Measurements from ENCODE around the gene MYBPC3.
A peak's percentile ranks its signal among the peaks of the same experiment; 100 is the strongest.

MYBPC3 gene

GRCh38 chr11:47383071-47383470 is 30.6 kb upstream of the MYBPC3 start:
- DNase-seq = peak; percentile 67 to 81 (median 73)

DNA sequence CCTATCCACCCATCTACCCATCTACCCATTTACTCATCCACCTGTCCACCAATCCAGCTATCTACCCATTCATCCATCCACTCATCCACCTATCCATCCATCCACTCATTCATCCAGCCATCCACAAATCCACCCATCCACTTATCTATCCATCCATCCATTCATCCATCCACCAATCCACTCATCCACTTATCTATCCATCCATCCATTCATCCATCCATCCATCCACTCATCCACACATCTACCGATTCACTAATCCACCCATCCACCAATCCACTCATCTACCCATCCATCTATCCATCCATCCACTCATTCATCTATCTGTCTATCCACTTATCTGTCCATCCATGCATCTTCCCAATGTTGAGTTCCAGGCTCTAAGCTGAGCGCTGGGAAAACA is 27.6 kb upstream of the MYBPC3 start:
- no peak for DNase-seq

GRCh38 chr11:47379317-47379716 is 26.8 kb upstream of the MYBPC3 start:
- DNase-seq = no peak

DNA sequence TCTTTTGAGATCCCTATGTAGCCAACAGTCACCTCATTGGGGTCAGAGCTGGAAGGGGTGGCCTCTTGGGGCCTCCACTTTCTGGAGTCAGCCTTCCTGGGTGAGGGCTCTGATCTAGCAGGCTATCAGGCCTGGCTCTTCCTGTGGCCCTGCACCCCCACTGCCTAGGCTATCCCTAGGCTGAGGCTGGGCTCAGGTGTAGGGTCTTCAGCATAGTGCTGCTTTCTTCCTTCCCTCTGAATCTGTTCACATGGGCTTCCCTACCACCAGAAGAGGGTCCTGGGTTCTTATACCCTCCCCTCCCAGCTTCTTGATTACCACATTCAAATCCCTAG is 26.3 kb upstream of the MYBPC3 start:
- no peak for DNase-seq

GRCh38 chr11:47378010-47378835 is 25.7 kb upstream of the MYBPC3 start, which contains the start of gene SPI1:
SPI1 (minus strand) TSS chr11:47378547; CDS start chr11:47378353, 194 bp downstream.
- peak; percentile 95 for DNase-seq

DNA sequence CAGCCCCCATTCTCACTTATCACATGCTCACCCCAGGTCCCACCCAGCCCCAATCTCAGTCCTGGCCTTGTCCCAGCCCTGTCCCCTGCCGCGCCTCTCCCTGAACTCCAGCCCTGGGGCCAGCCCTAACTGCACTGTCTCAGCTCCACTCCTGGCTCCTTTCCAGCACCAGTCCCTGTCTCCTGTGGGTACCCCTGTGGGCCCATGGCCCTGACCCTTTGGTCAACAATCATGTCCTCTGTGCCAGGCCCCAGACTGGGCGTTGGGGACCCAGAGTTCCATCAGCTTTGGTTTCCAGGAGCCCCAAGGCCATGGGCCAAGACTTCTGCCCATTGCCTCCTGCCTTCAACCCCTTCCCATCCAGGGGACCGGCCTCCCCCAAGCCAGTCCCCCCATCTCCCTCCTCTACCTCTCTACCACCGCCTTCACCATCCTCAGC is 25.1 kb upstream of the MYBPC3 start:
- DNase-seq = peak in 2 of 3 donors; percentile 27 to 53

DNA sequence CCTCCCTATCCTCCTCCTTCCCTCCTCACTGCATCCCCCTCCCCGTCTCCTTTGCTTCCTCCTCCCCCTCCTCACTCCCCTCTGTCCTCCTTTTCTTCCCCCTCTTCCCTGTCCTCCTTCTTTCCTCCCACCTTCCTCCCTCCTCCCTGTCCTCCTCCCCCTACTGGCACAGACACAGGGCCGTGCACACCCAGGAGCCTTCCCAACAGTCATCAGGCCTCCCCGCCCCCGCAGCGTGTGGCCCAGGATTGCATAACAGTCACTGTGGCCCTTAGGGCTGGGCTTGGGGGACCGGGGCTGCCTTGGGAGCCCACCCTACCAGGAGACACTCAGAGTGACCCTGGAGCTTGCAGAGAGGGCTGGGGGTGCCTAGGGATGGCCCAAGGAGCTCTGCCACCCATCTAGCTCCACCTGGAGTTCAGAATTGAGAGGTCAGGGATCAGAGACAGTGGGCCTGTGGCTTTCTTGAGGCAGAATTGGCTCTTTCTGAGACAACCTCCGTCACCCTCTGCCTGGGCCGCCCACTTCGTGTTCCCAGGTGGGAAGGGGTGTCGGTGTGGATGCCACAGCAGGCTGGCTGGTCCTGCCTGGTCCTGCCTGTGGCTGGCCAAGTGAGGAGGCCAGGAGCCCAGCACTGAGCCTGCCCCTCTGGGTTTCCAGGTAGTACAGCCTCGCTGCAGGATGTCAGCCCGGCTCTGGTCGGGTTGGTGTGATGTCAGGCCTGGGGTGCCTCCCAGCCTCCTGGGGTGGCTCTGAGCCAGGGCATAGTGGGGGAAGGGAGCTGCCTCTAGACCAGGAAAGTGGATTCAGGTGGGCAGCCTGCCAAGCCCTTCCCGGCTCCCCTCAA is 24.2 kb upstream of the MYBPC3 start:
- peak; percentile 90 to 95 (median 93) for DNase-seq

DNA sequence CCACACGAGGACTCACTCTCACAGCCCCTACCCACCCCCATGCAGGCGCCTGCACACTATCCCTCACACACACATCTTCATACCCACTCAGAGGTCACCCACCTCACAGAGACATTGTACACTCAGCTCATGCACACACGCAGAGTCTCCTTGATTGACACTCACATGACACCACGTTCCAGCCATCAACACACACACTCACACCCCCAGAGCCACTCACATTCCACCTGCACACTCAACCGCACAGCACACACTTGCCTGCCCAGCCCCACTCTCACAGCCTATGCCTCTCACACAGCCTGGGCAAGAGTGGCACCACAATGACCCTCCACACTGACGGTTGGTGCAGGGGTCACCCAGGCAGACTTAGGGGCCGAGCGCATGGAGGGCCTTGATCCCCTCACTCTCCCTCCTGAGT is 23.6 kb upstream of the MYBPC3 start:
- DNase-seq = no peak

DNA sequence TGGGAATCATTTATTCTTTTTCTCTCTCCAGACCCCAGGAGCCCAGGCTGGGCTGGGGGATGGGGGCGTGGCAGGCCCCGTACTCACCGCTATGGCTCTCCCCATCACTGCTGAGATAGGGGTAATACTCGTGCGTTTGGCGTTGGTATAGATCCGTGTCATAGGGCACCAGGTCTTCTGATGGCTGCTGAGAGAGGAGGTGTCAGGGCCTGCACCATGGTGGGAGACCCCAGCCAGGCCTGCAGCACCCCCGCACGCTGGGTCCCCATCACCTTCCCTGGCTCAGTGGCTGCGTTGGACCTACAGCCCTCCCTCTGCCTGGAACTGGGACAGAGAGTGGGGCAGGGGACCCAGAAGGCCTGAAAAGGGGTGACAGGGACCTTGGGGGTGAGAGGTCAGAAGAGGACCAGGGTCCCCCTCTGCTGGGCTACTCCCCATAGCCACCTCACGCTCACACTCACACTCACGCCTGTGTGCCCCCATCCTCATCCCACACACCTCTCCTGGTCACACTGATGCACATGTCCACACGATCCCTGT is 23.1 kb upstream of the MYBPC3 start:
- no peak for DNase-seq

GRCh38 chr11:47375020-47375419 is 22.5 kb upstream of the MYBPC3 start:
- peak; percentile 56 to 71 (median 57) for DNase-seq

DNA sequence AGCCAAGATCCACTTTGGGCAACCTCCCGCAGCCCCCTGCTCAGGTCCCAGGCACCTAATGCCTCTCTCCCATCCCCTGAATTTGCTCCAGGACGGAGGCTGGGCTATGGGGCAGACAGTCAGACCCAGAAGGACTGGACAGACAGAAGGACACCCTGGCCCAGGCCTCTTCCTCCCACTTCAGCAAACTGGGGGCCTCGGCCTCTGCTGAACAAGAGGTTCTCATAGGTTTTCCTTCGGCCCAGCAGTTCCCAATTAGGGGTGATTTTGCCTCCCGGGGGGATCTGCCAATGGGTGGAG is 22.2 kb upstream of the MYBPC3 start:
- no peak for DNase-seq

GRCh38 chr11:47373876-47374719 is 21.6 kb upstream of the MYBPC3 start:
- DNase-seq = peak; percentile 87 to 95 (median 89)

- no peak for DNase-seq
Observed at GRCh38 chr11:47372422-47372821, 19.9 kb upstream of the MYBPC3 start.

- DNase-seq = no peak
Observed at GRCh38 chr11:47369676-47370075, 17.2 kb upstream of the MYBPC3 start.

- DNase-seq = no peak
Observed at GRCh38 chr11:47366020-47366490, 13.6 kb upstream of the MYBPC3 start.

GRCh38 chr11:47361419-47361818 is 8.9 kb upstream of the MYBPC3 start:
- no peak for DNase-seq

DNA sequence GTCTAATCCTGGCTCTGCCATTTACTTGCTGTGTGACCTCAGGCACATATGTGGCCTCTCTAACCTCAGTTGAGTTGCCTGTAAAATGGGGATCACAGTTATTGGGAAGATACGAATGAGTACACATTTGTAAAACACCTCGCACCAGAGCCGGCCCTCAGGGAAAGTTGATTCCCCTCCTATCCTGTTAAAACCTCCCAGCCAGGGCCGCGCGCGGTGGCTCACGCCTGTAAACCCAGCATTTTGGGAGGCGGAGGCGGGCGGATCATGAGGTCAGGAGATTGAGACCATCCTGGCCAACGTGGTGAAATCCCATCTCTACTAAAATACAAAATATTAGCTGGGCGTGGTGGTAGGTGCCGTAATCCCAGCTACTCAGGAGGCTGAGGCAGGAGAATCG is 7.8 kb upstream of the MYBPC3 start:
- DNase-seq = no peak

DNA sequence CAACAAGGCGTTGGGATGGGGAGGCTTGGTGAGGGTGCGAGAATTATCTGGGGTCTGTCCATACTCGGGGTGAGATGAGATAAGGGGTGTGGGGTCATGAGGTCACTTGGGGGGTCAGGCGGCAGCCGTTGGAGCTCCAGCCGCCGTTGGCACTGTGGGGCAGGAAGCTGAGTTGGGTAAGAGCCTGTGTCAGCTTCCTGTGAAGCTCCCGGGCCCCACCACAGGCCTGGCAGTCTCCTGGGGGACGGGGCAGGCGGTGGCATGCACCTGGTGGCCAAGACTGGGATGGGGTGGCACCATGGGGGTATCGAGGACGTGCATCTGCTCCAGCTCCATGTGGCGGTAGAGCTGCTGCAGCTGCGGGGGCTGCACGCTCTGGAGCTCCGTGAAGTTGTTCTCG is 7.1 kb upstream of the MYBPC3 start:
- peak; percentile 52 to 68 (median 55) for DNase-seq

- no peak for DNase-seq
Observed at GRCh38 chr11:47359162-47359561, 6.7 kb upstream of the MYBPC3 start.

GRCh38 chr11:47358731-47359051 is 6.2 kb upstream of the MYBPC3 start:
- DNase-seq = no peak

DNA sequence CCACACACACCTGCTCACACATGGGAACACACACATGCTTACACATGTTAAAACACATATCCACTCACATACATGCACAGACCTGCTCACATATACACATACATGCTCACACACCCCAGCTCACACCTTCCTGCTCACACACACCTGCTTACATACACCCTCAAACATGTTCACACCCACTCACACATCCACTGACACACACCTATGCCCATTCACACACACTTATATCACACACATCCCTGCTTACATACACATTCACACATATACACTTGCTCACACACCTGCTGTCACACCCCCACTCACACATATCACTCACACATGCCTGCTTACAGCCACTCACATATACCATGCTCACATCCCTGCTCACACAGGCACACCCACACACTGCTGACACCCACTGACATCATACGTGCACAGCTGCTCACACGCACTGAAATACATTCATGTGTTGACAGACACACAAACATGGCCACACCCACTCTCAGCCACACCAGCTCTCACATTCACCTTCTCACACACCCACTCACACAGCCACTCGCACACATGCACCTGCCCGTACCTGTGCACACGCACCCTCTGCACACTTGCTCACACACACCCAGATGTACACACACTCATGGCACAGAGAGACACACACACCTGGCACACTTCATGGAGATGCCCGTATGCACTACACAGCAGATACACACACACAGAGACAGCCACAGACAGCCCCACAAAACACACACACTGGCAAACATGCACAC is 5.7 kb upstream of the MYBPC3 start:
- DNase-seq = no peak

- DNase-seq = no peak
Observed at GRCh38 chr11:47356998-47357329, 4.5 kb upstream of the MYBPC3 start.

All from suppressor macrophage treated with lipopolysaccharide for 1 hour (primary cell).